HEK293 (cell line): ENCODE data around the gene DAGLA.
A peak's percentile ranks its signal among the peaks of the same experiment; 100 is the strongest.

Source experiments
- CTCF ChIA-PET: fragments of 350-600 bp; formaldehyde crosslinking; extraction: SDS; loops from one replicate; lab custom pipeline; 2021; ENCODE audit warnings: antibody characterized with exemption; lab: Yijun Ruan, JAX
- POLR2A ChIA-PET: fragments of 300-600 bp; formaldehyde crosslinking; extraction: SDS; loops from one replicate; lab custom pipeline; 2020; ENCODE audit warnings: antibody characterized with exemption, inconsistent platforms; lab: Yijun Ruan, JAX
- H3K27ac ChIP-seq: fragments of 200-500 bp; sonication (Bioruptor generic); 2 replicates; pipeline ENCODE4 v1.5.1; 2014; ENCODE audit warnings: low read depth, low read length, control low read depth, inconsistent platforms; ENCODE audit errors: extremely low read depth
- H3K36me3 ChIP-seq, 2 experiments: fragments of 200-500 bp in 1 of 2; sonication (Bioruptor generic) in 1 of 2; 1 replicate in 1 of 2; 2 replicates in 1 of 2; pipeline ENCODE4 v1.5.1; 2014 to 2017; ENCODE audit warnings: inconsistent platforms in 2 of 2, low read length in 2 of 2; ENCODE audit not compliant: control insufficient read depth in 2 of 2, insufficient read depth in 1 of 2
- H3K4me1 ChIP-seq: fragments of 200-500 bp; sonication (Bioruptor generic); 2 replicates; pipeline ENCODE4 v1.5.1; 2014; ENCODE audit warnings: mild to moderate bottlenecking, low read length, inconsistent platforms; ENCODE audit not compliant: control insufficient read depth, insufficient read depth
- H3K4me3 ChIP-seq: 2 replicates; pipeline ENCODE4 v1.5.1; 2011; ENCODE audit warnings: low read depth, mild to moderate bottlenecking, control low read depth, low read length, moderate library complexity
- H3K9me3 ChIP-seq: fragments of 200-500 bp; sonication (Bioruptor generic); 2 replicates; pipeline ENCODE4 v1.5.1; 2014; ENCODE audit warnings: low read depth, low read length, inconsistent platforms; ENCODE audit not compliant: control insufficient read depth, insufficient read depth
- EGR2 ChIP-seq: fragments of 450-650 bp; formaldehyde crosslinking; IDR thresholded peaks from 2 replicates; pipeline ENCODE4 v1.5.1; 2016; ENCODE audit warnings: low read depth, missing biosample characterization, missing genetic modification characterization
- IKZF3 ChIP-seq: fragments of 450-650 bp; IDR thresholded peaks from 2 replicates; pipeline ENCODE4 v1.5.0; 2018; ENCODE audit warnings: missing biosample characterization, mild to moderate bottlenecking, missing genetic modification characterization, moderate library complexity
- KLF8 ChIP-seq: fragments of 450-650 bp; formaldehyde crosslinking; IDR thresholded peaks from 2 replicates; pipeline ENCODE4 v1.5.1; 2016; ENCODE audit warnings: missing biosample characterization, missing genetic modification characterization
- KLF9 ChIP-seq: fragments of 450-650 bp; formaldehyde crosslinking; IDR thresholded peaks from 2 replicates; pipeline ENCODE4 v1.5.1; 2016; ENCODE audit warnings: missing biosample characterization, missing genetic modification characterization, low read depth
- ZIC2 ChIP-seq: fragments of 450-650 bp; formaldehyde crosslinking; IDR thresholded peaks from 2 replicates; pipeline ENCODE4 v1.5.1; 2016; ENCODE audit warnings: missing biosample characterization, missing genetic modification characterization
- ZNF10 ChIP-seq: fragments of 450-650 bp; formaldehyde crosslinking; IDR thresholded peaks from 2 replicates; pipeline ENCODE4 v1.5.1; 2017; ENCODE audit warnings: missing biosample characterization, missing genetic modification characterization
- ZNF157 ChIP-seq: fragments of 450-650 bp; formaldehyde crosslinking; IDR thresholded peaks from 2 replicates; pipeline ENCODE4 v1.5.1; 2016; ENCODE audit warnings: missing biosample characterization, missing genetic modification characterization
- ZNF302 ChIP-seq: fragments of 450-650 bp; formaldehyde crosslinking; IDR thresholded peaks from 2 replicates; pipeline ENCODE4 v1.5.1; 2016; ENCODE audit warnings: missing biosample characterization, missing genetic modification characterization, low read depth
- ZNF394 ChIP-seq: fragments of 450-650 bp; formaldehyde crosslinking; IDR thresholded peaks from 2 replicates; pipeline ENCODE4 v1.5.1; 2016; ENCODE audit warnings: missing biosample characterization, missing genetic modification characterization, mild to moderate bottlenecking, moderate library complexity, borderline replicate concordance
- ZNF416 ChIP-seq: fragments of 450-650 bp; formaldehyde crosslinking; IDR thresholded peaks from 2 replicates; pipeline ENCODE4 v1.5.1; 2016; ENCODE audit warnings: missing biosample characterization, missing genetic modification characterization
- ZNF544 ChIP-seq: fragments of 450-650 bp; formaldehyde crosslinking; IDR thresholded peaks from 2 replicates; pipeline ENCODE4 v1.5.0; 2017; ENCODE audit warnings: missing biosample characterization, missing genetic modification characterization
- ZNF707 ChIP-seq: fragments of 450-650 bp; formaldehyde crosslinking; IDR thresholded peaks from 2 replicates; pipeline ENCODE4 v1.5.1; 2016; ENCODE audit warnings: missing biosample characterization, missing genetic modification characterization
- ZNF830 ChIP-seq: fragments of 450-650 bp; IDR thresholded peaks from 2 replicates; pipeline ENCODE4 v1.5.0; 2018; ENCODE audit warnings: missing biosample characterization, missing genetic modification characterization, low read depth, mild to moderate bottlenecking, moderate library complexity
- ZNF837 ChIP-seq: fragments of 450-650 bp; formaldehyde crosslinking; IDR thresholded peaks from 2 replicates; pipeline ENCODE4 v1.5.1; 2016; ENCODE audit warnings: missing biosample characterization, missing genetic modification characterization
- TF ChIP-seq, protein P1 (sequence below): fragments of 450-650 bp; formaldehyde crosslinking; IDR thresholded peaks from 2 replicates; pipeline ENCODE4 v1.5.1; 2016; ENCODE audit warnings: missing biosample characterization, missing genetic modification characterization
- TF ChIP-seq, protein P2 (sequence below): fragments of 450-650 bp; IDR thresholded peaks from 2 replicates; pipeline ENCODE4 v1.5.1; 2018; ENCODE audit warnings: missing biosample characterization, missing genetic modification characterization
- TF ChIP-seq, protein P3 (sequence below): fragments of 450-650 bp; formaldehyde crosslinking; IDR thresholded peaks from 2 replicates; pipeline ENCODE4 v1.5.1; 2017; ENCODE audit warnings: missing biosample characterization, missing genetic modification characterization
- TF ChIP-seq, protein P4 (sequence below): fragments of 450-650 bp; formaldehyde crosslinking; IDR thresholded peaks from 2 replicates; pipeline ENCODE4 v1.5.1; 2016; ENCODE audit warnings: missing biosample characterization, missing genetic modification characterization

The DAGLA gene

DNA sequence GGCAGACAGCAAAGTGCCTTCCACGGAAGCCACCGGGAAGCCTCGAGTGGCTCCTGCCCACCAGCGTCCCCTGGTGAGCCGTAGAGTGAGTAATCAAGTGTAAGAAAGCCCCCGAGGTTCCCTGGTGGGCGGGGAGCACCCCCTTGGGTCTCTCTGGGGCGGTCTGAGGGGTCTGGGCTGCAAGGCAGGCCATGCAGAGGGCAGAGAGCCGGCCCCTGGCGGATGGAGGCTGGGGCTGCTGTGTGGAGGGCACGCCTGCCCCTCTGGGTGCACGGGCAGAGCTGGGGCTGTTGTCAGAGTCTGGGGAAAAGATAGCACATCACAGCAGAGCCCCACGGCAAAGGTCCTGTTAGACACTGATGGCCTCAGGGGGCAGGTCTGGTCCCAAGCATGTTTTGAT, 46.6 kb downstream of the DAGLA start:
- POLR2A ChIA-PET = no interaction called here
- CTCF ChIA-PET = interaction anchor here (0.8 kb wide), 1 partner anchor 88 kb away, joined by 3 read pairs; no protein-coding TSS in a partner anchor

DNA sequence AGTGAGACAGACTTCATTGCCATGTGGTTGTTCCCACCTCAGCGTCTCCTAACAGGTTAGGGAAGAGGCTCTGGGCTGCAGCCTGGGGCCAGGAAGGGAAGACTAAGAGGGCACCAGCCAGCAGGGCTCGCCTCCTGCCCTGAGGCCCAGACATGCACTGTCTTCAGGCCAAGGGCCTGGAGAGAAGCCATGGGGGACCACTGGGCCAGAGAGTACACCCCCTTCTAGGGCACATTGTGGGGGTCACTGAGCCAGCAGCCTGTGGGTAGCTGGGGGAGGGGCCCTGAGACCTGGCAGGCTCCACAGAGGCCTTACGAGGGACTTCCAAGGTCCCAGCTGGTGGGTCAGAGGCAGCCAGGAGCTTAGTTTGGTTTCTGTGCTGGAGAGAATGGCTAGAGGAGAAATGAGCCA, 47.2 kb downstream of the DAGLA start:
- H3K27ac ChIP-seq = no peak overlapping the region
- ChIA-PET CTCF (no interaction called here), POLR2A (interaction anchor here (0.6 kb wide), 1 partner anchor 276 kb away, joined by 4 read pairs; no protein-coding TSS in a partner anchor)
- no peak overlapping the region for H3K4me3 ChIP-seq
- H3K9me3 ChIP-seq = no peaks in the 10 kb centered on the region
- no peaks in the 10 kb centered on the region for H3K4me1 ChIP-seq
- TF ChIP-seq ZIC2 (tag by site-specific recombination) = peak; percentile 43
- TF ChIP-seq KLF8 (tag by site-specific recombination) = no peak
- H3K36me3 ChIP-seq = peaks cover 0 to 72% of the 10 kb centered on the region in 2 experiments; a peak in 1 of 3 replicates

More for the DNA sequence above, 46.6 kb downstream of the DAGLA start:
- H3K27ac ChIP-seq = no peak overlapping the region
- H3K4me1 ChIP-seq = no peaks in the 10 kb centered on the region
- H3K4me3 ChIP-seq = no peak overlapping the region
- H3K9me3 ChIP-seq = no peaks in the 10 kb centered on the region
- TF ChIP-seq ZNF830 (tag by site-specific recombination) (no peak), IKZF3 (tag by site-specific recombination) (no peak), EGR2 (no peak), ZNF837 (no peak), ZNF707 (tag by site-specific recombination) (no peak), KLF9 (tag by site-specific recombination) (no peak), ZNF394 (tag by site-specific recombination) (no peak), ZNF302 (tag by site-specific recombination) (no peak), ZNF416 (tag by site-specific recombination) (no peak), ZNF10 (no peak), ZNF157 (tag by site-specific recombination) (no peak), ZNF544 (tag by site-specific recombination) (no peak)
- TF ChIP-seq, protein P1, sequence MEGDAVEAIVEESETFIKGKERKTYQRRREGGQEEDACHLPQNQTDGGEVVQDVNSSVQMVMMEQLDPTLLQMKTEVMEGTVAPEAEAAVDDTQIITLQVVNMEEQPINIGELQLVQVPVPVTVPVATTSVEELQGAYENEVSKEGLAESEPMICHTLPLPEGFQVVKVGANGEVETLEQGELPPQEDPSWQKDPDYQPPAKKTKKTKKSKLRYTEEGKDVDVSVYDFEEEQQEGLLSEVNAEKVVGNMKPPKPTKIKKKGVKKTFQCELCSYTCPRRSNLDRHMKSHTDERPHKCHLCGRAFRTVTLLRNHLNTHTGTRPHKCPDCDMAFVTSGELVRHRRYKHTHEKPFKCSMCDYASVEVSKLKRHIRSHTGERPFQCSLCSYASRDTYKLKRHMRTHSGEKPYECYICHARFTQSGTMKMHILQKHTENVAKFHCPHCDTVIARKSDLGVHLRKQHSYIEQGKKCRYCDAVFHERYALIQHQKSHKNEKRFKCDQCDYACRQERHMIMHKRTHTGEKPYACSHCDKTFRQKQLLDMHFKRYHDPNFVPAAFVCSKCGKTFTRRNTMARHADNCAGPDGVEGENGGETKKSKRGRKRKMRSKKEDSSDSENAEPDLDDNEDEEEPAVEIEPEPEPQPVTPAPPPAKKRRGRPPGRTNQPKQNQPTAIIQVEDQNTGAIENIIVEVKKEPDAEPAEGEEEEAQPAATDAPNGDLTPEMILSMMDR = no peak
- TF ChIP-seq, protein P2, sequence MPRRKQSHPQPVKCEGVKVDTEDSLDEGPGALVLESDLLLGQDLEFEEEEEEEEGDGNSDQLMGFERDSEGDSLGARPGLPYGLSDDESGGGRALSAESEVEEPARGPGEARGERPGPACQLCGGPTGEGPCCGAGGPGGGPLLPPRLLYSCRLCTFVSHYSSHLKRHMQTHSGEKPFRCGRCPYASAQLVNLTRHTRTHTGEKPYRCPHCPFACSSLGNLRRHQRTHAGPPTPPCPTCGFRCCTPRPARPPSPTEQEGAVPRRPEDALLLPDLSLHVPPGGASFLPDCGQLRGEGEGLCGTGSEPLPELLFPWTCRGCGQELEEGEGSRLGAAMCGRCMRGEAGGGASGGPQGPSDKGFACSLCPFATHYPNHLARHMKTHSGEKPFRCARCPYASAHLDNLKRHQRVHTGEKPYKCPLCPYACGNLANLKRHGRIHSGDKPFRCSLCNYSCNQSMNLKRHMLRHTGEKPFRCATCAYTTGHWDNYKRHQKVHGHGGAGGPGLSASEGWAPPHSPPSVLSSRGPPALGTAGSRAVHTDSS (tag by site-specific recombination) = no peak
- TF ChIP-seq, protein P3, sequence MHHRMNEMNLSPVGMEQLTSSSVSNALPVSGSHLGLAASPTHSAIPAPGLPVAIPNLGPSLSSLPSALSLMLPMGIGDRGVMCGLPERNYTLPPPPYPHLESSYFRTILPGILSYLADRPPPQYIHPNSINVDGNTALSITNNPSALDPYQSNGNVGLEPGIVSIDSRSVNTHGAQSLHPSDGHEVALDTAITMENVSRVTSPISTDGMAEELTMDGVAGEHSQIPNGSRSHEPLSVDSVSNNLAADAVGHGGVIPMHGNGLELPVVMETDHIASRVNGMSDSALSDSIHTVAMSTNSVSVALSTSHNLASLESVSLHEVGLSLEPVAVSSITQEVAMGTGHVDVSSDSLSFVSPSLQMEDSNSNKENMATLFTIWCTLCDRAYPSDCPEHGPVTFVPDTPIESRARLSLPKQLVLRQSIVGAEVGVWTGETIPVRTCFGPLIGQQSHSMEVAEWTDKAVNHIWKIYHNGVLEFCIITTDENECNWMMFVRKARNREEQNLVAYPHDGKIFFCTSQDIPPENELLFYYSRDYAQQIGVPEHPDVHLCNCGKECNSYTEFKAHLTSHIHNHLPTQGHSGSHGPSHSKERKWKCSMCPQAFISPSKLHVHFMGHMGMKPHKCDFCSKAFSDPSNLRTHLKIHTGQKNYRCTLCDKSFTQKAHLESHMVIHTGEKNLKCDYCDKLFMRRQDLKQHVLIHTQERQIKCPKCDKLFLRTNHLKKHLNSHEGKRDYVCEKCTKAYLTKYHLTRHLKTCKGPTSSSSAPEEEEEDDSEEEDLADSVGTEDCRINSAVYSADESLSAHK (tag by site-specific recombination) = no peak
- TF ChIP-seq, protein P4, sequence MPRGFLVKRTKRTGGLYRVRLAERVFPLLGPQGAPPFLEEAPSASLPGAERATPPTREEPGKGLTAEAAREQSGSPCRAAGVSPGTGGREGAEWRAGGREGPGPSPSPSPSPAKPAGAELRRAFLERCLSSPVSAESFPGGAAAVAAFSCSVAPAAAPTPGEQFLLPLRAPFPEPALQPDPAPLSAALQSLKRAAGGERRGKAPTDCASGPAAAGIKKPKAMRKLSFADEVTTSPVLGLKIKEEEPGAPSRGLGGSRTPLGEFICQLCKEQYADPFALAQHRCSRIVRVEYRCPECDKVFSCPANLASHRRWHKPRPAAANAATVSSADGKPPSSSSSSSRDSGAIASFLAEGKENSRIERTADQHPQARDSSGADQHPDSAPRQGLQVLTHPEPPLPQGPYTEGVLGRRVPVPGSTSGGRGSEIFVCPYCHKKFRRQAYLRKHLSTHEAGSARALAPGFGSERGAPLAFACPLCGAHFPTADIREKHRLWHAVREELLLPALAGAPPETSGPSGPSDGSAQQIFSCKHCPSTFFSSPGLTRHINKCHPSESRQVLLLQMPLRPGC (tag by site-specific recombination) = no peak
- H3K36me3 ChIP-seq = peaks cover 0 to 74% of the 10 kb centered on the region in 2 experiments; a peak in 1 of 3 replicates
